Uterus (tissue), 4 donors: Measurements from ENCODE around the gene SCUBE3. TPM values are rescaled to one million over a fixed set of nuclear protein-coding genes. Genes with fewer than 3 reads are reported as not detected.

ENCODE experiments used
- DNase-seq, 2 donors: peaks; one replicate each; pipeline ENCODE4 v3.0.0-alpha.2; 2019 to 2020
- H3K27ac ChIP-seq, 2 donors: fragments of 200-600 bp; sonication (generic); 1 replicate in 1 of 2; 2 replicates in 1 of 2; pipeline ENCODE4 v1.5.1; 2016 to 2018
- H3K27me3 ChIP-seq, 2 donors: fragments of 200-600 bp; sonication (generic); one replicate each; pipeline ENCODE4 v1.5.1; 2018 to 2019; ENCODE audit warnings: control low read depth in 1 of 2
- H3K36me3 ChIP-seq, 2 donors: fragments of 200-600 bp; sonication (generic); one replicate each; pipeline ENCODE4 v1.5.1; 2019; ENCODE audit warnings: control low read depth in 1 of 2
- H3K4me1 ChIP-seq, 2 donors: fragments of 200-600 bp; sonication (generic); one replicate each; pipeline ENCODE4 v1.5.1; 2018 to 2019; ENCODE audit warnings: control low read depth in 1 of 2
- H3K4me3 ChIP-seq, 2 donors: fragments of 200-600 bp; sonication (generic); 1 replicate in 1 of 2; 2 replicates in 1 of 2; pipeline ENCODE4 v1.5.1; 2018 to 2019; ENCODE audit warnings: mild to moderate bottlenecking in 1 of 2
- H3K9me3 ChIP-seq, 2 donors: fragments of 200-600 bp; sonication (generic); one replicate each; pipeline ENCODE4 v1.5.1; 2019; ENCODE audit warnings: control low read depth in 1 of 2
- CTCF ChIP-seq, 4 experiments: fragments of 200-600 bp in 2 of 4; fragments of 450-650 bp in 2 of 4; sonication (generic) in 2 of 4; IDR thresholded peaks; one replicate each; pipeline ENCODE4 v1.5.1; 2016 to 2019; ENCODE audit warnings: antibody characterized with exemption in 4 of 4, mild to moderate bottlenecking in 2 of 4, moderate library complexity in 1 of 4
- POLR2A ChIP-seq, 2 donors: fragments of 450-650 bp; IDR thresholded peaks; one replicate each; pipeline ENCODE4 v1.6.1; 2016; ENCODE audit warnings: antibody characterized with exemption in 2 of 2, mild to moderate bottlenecking in 1 of 2, moderate library complexity in 1 of 2
- intact Hi-C: fragments of 100-400 bp; cut with DNase I; formaldehyde crosslinking; loops from one replicate; pipeline ENCODE4 v1.15.1; 2023; ENCODE audit warnings: low total_unique reads
- total RNA-seq, 4 donors: library from RNA; depleted of rRNA in 3 of 4; stranded (reverse); fragments of >200 nt in 3 of 4; gene quantifications; one replicate each; pipeline versions ENCODE4 v1.1.0 to v1.2.4, GENCODE V29; 2014 to 2023
- donor health status: DM: yes; HTN: yes; CAD: no.

SCUBE3 gene
- total RNA-seq, 4 donors from 2014 or later = 0.61 to 3.3 TPM; not detected in 2

DNA sequence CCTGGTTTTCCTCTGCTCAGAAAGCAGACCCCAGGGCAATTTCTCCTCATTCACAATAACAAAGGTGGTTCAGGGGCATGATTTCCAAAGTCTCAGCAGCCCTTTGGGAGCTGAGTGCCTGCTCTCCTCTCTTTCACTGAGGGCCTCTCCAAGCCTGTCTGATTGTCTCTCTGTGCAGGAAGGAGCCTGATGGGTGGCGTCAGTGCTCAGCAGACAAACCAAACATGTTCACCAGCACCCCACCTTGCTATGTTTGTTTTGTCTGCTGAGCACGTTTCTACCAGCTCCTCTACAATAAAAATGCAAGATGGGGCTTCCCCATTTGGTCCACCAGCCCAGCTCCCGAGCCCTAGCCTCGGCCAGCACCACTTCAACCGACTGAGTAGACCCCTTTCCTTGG, 47.2 kb upstream of the SCUBE3 start:
- intact Hi-C loops = no loop called here
- H3K4me1 ChIP-seq = no peaks in the 10 kb centered on the region
- no peak overlapping the region for H3K27ac ChIP-seq
- no peaks in the 10 kb centered on the region for H3K27me3 ChIP-seq
- TF ChIP-seq CTCF (IDR thresholded peaks at IDR 0.05) (no peak), POLR2A (IDR thresholded peaks at IDR 0.05) (no peak)
- no peak overlapping the region for H3K4me3 ChIP-seq
- H3K9me3 ChIP-seq = no peaks in the 10 kb centered on the region
- H3K36me3 ChIP-seq = no peaks in the 10 kb centered on the region
- DNase-seq = no peak

- Histone ChIP-seq H3K9me3 (no peaks in the 10 kb centered on the region), H3K4me1 (no peaks in the 10 kb centered on the region), H3K4me3 (no peak overlapping the region), H3K27ac (no peak overlapping the region), H3K27me3 (no peaks in the 10 kb centered on the region), H3K36me3 (no peaks in the 10 kb centered on the region)
- intact Hi-C loops = no loop called here
- no peak for TF ChIP-seq CTCF (IDR thresholded peaks at IDR 0.05)
- TF ChIP-seq POLR2A (IDR thresholded peaks at IDR 0.05) = no peak
- DNase-seq = no peak
Measured at GRCh38 chr6:35167505-35167904, 46.3 kb upstream of the SCUBE3 start.

DNA sequence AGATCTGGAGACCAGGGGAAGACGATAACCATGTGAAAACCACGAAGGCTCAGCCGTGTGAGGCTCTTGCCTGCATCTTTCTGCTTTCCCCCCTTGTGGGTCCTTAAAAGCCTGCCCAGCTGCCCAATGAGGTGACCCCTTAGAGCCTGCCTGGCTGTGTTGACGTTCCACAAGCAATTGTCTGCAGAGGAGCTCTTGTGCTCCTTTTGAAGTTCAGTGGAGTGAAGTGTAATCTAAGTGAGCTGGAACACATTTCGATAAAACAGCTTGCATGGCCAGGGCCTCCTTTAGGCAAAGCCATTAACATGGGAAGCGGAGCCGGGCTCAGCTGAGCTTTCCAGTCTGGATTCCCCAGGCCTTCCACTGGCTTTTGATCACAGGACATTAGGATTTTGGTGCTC, 45.3 kb upstream of the SCUBE3 start:
- no peak overlapping the region for H3K27ac ChIP-seq
- H3K27me3 ChIP-seq = no peaks in the 10 kb centered on the region
- H3K36me3 ChIP-seq = no peaks in the 10 kb centered on the region
- no peak for DNase-seq
- no peaks in the 10 kb centered on the region for H3K9me3 ChIP-seq
- H3K4me1 ChIP-seq = no peaks in the 10 kb centered on the region
- H3K4me3 ChIP-seq = no peak overlapping the region
- intact Hi-C loops = no loop called here
- TF ChIP-seq CTCF (IDR thresholded peaks at IDR 0.05) (no peak), POLR2A (IDR thresholded peaks at IDR 0.05) (no peak)

- H3K4me3 ChIP-seq = no peak overlapping the region
- H3K4me1 ChIP-seq = no peaks in the 10 kb centered on the region
- H3K27ac ChIP-seq = no peak overlapping the region
- intact Hi-C loops = no loop called here
- no peaks in the 10 kb centered on the region for H3K27me3 ChIP-seq
- H3K36me3 ChIP-seq = no peaks in the 10 kb centered on the region
- no peak for DNase-seq
- TF ChIP-seq CTCF (IDR thresholded peaks at IDR 0.05) = no peak
- no peak for TF ChIP-seq POLR2A (IDR thresholded peaks at IDR 0.05)
- H3K9me3 ChIP-seq = no peaks in the 10 kb centered on the region
Measured at GRCh38 chr6:35170166-35170565, 43.6 kb upstream of the SCUBE3 start.

DNA sequence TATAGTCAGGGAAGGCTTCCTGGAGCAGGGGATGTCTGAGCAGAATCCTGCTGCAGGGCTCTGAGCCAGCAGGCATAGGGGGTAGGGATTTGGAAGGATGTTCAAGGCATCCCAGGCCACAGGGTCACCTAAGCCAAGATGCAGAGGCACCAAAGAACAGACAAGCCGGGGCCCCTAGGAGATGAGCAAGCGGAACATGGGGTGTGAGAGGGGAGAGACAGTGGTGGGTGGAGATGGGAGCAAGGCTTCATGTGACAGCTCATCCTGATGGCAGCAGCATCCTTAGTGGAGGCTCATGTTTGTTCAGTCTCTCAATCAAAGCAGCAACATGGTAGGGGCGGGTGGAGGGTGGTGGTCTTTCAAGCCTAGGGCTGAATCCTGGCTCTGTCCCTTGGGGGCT, 42.9 kb upstream of the SCUBE3 start:
- TF ChIP-seq POLR2A (IDR thresholded peaks at IDR 0.05) (no peak), CTCF (IDR thresholded peaks at IDR 0.05) (no peak)
- H3K4me1 ChIP-seq = no peaks in the 10 kb centered on the region
- no peaks in the 10 kb centered on the region for H3K27me3 ChIP-seq
- H3K4me3 ChIP-seq = no peak overlapping the region
- no peak overlapping the region for H3K27ac ChIP-seq
- no peaks in the 10 kb centered on the region for H3K36me3 ChIP-seq
- no peak for DNase-seq
- H3K9me3 ChIP-seq = no peaks in the 10 kb centered on the region
- intact Hi-C loops = no loop called here
